Measurements from ENCODE around the gene ZNF407. TPM values are rescaled to one million over a fixed set of nuclear protein-coding genes. Genes with fewer than 3 reads are reported as not detected.

ZNF407 gene
- total RNA-seq, 6 experiments from 2014 or later = 4.3 to 8.0 (median 5.7) TPM

GRCh38 chr18:74940856-74941255, 343.2 kb downstream of the ZNF407 start:
- TF ChIP-seq POLR2A (IDR thresholded peaks at IDR 0.05) (no peak), CTCF (IDR thresholded peaks at IDR 0.05) (no peak)
- Histone ChIP-seq H3K36me3 (no peaks in the 10 kb centered on the region), H3K4me1 (no peaks in the 10 kb centered on the region), H3K4me3 (no peak overlapping the region), H3K9me3 (no peaks in the 10 kb centered on the region), H3K27me3 (no peaks in the 10 kb centered on the region), H3K27ac (no peak overlapping the region)
- no peak for ATAC-seq
- intact Hi-C loops (cut with DNase I) = no loop called here
- no peak for DNase-seq
- 94% methylated on average over 3 of the region's 5 CpGs for WGBS (ENCODE audit: insufficient coverage, low coverage, low lambda C conversion rate, missing lambda C conversion rate)

- no peaks in the 10 kb centered on the region for H3K27me3 ChIP-seq
- TF ChIP-seq CTCF (IDR thresholded peaks at IDR 0.05) (no peak), POLR2A (IDR thresholded peaks at IDR 0.05) (no peak)
- no peaks in the 10 kb centered on the region for H3K4me1 ChIP-seq
- WGBS (ENCODE audit: insufficient coverage, low coverage, low lambda C conversion rate, missing lambda C conversion rate) = 90% methylated on average over 9 of the region's 9 CpGs
- no peak for DNase-seq
- no peak overlapping the region for H3K4me3 ChIP-seq
- intact Hi-C loops (cut with DNase I) = no loop called here
- no peaks in the 10 kb centered on the region for H3K9me3 ChIP-seq
- no peak overlapping the region for H3K27ac ChIP-seq
- H3K36me3 ChIP-seq = no peaks in the 10 kb centered on the region
- no peak for ATAC-seq
Measured at GRCh38 chr18:74942319-74942910, 344.7 kb downstream of the ZNF407 start.

GRCh38 chr18:74944676-74945075, 347.0 kb downstream of the ZNF407 start:
- Histone ChIP-seq H3K4me3 (no peak overlapping the region), H3K36me3 (no peaks in the 10 kb centered on the region), H3K27me3 (no peaks in the 10 kb centered on the region), H3K9me3 (no peaks in the 10 kb centered on the region), H3K4me1 (no peaks in the 10 kb centered on the region), H3K27ac (no peak overlapping the region)
- intact Hi-C loops (cut with DNase I) = no loop called here
- TF ChIP-seq CTCF (IDR thresholded peaks at IDR 0.05) = no peak
- TF ChIP-seq POLR2A (IDR thresholded peaks at IDR 0.05) = no peak
- no peak for ATAC-seq
- 90% methylated on average over 5 of the region's 5 CpGs for WGBS (ENCODE audit: insufficient coverage, low coverage, low lambda C conversion rate, missing lambda C conversion rate)
- no peak for DNase-seq

- no peak for TF ChIP-seq POLR2A (IDR thresholded peaks at IDR 0.05)
- TF ChIP-seq CTCF (IDR thresholded peaks at IDR 0.05) = no peak
- no peak overlapping the region for H3K27ac ChIP-seq
- no peak for ATAC-seq
- DNase-seq = no peak
- intact Hi-C loops (cut with DNase I) = no loop called here
- no peaks in the 10 kb centered on the region for H3K36me3 ChIP-seq
- H3K9me3 ChIP-seq = no peaks in the 10 kb centered on the region
- H3K4me1 ChIP-seq = no peaks in the 10 kb centered on the region
- no peak overlapping the region for H3K4me3 ChIP-seq
- H3K27me3 ChIP-seq = no peaks in the 10 kb centered on the region
- WGBS (ENCODE audit: insufficient coverage, low coverage, low lambda C conversion rate, missing lambda C conversion rate) = 81% methylated on average over 7 of the region's 7 CpGs
Measured at GRCh38 chr18:74945774-74946545, 348.3 kb downstream of the ZNF407 start.
